Ascending aorta (tissue), 2 donors: ENCODE measurements around the gene IFITM1. TPM values are rescaled to one million over a fixed set of nuclear protein-coding genes. Genes with fewer than 3 reads are reported as not detected.

Experiments used
- DNase-seq, 2 donors: peaks; one replicate each; pipeline ENCODE4 v3.0.0-alpha.2; 2019; ENCODE audit warnings: low spot score in 2 of 2
- H3K27ac ChIP-seq, 2 donors: fragments of 200-600 bp; sonication (generic); one replicate each; pipeline ENCODE4 v1.5.1; 2016 to 2017; ENCODE audit warnings: mild to moderate bottlenecking in 1 of 2
- H3K27me3 ChIP-seq: fragments of 200-600 bp; sonication (generic); one replicate; pipeline ENCODE4 v1.5.1; 2017
- H3K36me3 ChIP-seq, 2 donors: fragments of 200-600 bp; sonication (generic); one replicate each; pipeline ENCODE4 v1.5.1; 2016
- H3K4me1 ChIP-seq, 2 donors: fragments of 200-600 bp; sonication (generic); one replicate each; pipeline ENCODE4 v1.5.1; 2016 to 2017; ENCODE audit warnings: mild to moderate bottlenecking in 1 of 2
- H3K4me3 ChIP-seq, 2 donors: fragments of 200-600 bp; sonication (generic); one replicate each; pipeline ENCODE4 v1.5.1; 2016 to 2017; ENCODE audit warnings: mild to moderate bottlenecking in 1 of 2
- H3K9me3 ChIP-seq, 2 donors: fragments of 200-600 bp; sonication (generic); one replicate each; pipeline ENCODE4 v1.5.1; 2016
- intact Hi-C: fragments of 100-400 bp; cut with DNase I; formaldehyde crosslinking; loops from one replicate; pipeline ENCODE4 v1.15.1; 2023
- total RNA-seq: library from RNA; depleted of rRNA; stranded (reverse); fragments of >200 nt; gene quantifications from one replicate; pipeline ENCODE4 v1.1.0, GENCODE V29; 2016
- TF ChIP-seq, protein P1 (sequence below), 3 experiments: fragments of 200-600 bp in 2 of 3; fragments of 450-650 bp in 1 of 3; sonication (generic) in 2 of 3; IDR thresholded peaks; one replicate each; pipeline ENCODE4 v1.5.1; 2016 to 2019; ENCODE audit warnings: antibody characterized with exemption in 3 of 3, mild to moderate bottlenecking in 1 of 3, moderate library complexity in 1 of 3

The IFITM1 gene
- total RNA-seq, 1 donor from 2014 or later = 650 TPM

DNA sequence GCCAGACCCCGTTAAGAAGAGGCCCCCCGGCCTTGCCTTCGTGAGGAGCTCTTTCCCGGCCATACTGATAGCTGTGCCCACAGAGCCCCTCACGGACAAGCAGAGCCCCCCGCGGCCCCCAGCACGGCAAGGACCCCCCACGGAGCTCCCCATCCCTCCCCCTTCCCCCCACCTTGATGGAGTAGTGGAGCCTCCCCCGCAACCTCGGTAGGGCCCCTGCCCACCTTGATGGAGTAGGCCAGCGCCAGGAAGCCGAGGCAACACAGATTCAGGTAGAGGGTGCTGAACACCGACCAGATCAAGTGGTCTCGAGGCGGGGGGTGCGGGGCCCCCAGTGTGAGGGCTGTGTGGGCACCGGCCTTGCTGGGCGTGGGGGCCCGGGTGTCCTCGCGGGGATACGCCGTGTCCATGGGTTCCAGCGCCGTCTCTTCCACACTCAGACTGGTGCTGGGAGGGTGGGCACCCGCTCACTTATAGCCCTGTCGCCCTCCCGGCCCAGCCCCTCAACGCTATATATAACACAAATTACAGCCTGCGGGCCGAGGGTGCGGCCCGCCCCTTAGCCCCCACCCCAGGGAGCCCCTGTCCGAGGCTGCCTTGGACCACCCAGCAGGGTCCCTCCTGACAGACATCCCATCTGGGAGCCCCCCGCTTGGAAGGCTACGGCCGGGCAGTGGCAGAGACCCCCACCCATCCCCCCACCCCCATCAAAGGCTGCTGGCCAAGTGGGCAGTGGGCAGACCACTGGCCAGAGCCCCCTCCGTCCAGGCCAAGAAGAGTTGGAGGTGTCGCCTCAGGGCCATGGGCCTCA is 14.6 kb upstream of the IFITM1 start, which contains the start of gene IFITM5:
TSS of gene IFITM5 (minus strand) at position 446 of the 811 bp plus-strand sequence. CDS start at position 410, 36 bp downstream.
- Histone ChIP-seq H3K36me3 (peaks cover under 1% of the 10 kb centered on the region in 2 donors), H3K9me3 (no peaks in the 10 kb centered on the region), H3K4me1 (peaks cover 0 to 6% of the 10 kb centered on the region in 2 donors), H3K27ac (no peak within 1 kb of the TSS), H3K4me3 (no peak within 1 kb of the TSS), H3K27me3 (no peaks in the 10 kb centered on the region)
- intact Hi-C loops = no loop called here
- DNase-seq = no peak
- TF ChIP-seq, protein P1, sequence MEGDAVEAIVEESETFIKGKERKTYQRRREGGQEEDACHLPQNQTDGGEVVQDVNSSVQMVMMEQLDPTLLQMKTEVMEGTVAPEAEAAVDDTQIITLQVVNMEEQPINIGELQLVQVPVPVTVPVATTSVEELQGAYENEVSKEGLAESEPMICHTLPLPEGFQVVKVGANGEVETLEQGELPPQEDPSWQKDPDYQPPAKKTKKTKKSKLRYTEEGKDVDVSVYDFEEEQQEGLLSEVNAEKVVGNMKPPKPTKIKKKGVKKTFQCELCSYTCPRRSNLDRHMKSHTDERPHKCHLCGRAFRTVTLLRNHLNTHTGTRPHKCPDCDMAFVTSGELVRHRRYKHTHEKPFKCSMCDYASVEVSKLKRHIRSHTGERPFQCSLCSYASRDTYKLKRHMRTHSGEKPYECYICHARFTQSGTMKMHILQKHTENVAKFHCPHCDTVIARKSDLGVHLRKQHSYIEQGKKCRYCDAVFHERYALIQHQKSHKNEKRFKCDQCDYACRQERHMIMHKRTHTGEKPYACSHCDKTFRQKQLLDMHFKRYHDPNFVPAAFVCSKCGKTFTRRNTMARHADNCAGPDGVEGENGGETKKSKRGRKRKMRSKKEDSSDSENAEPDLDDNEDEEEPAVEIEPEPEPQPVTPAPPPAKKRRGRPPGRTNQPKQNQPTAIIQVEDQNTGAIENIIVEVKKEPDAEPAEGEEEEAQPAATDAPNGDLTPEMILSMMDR (IDR thresholded peaks at IDR 0.05) = no peak

DNA sequence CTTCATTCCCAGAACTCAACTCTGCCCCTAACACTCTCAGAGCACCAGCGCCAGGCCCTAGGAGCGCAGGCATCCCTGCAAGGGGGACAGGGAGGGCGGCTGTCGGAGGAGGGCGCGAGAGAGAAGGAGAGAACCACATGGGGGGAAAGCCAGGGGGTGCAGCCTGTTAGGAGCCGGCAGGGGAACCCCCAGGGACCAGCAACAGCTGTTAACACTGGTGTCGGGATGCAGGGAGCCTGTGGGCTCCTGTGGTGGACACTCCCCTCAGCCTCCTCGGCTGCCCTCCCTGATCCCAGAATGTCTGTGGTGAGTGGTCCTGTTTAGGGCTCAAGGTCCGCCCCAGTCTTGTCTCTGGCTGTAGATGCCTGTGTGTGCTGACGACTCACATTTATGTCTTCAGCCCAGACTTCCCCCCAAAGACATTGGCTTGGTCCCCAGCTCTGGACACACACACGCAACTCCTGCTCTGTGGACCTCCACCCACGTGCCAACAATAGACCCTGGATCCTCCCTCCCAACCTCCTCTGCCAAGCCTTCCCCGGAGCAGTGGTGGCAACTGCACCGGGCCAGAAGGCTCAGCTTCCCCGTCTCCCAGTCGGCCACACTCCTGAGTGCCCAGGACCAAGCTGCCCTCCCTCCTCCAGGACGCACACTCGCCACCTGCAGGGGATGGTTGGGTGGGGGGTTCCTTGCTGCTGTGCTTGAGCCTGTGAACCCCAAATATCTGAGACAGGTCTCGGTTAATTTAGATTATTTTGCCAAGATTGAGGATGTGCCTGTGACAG is 13.7 kb upstream of the IFITM1 start:
- intact Hi-C loops = no loop called here
- Histone ChIP-seq H3K27me3 (no peaks in the 10 kb centered on the region), H3K27ac (no peak overlapping the region), H3K4me3 (no peak overlapping the region), H3K9me3 (no peaks in the 10 kb centered on the region), H3K4me1 (peaks cover 0 to 12% of the 10 kb centered on the region in 2 donors), H3K36me3 (no peaks in the 10 kb centered on the region)
- TF ChIP-seq, protein P1 (IDR thresholded peaks at IDR 0.05) = peak in 1 of 3 experiments; percentile 8
- no peak for DNase-seq

DNA sequence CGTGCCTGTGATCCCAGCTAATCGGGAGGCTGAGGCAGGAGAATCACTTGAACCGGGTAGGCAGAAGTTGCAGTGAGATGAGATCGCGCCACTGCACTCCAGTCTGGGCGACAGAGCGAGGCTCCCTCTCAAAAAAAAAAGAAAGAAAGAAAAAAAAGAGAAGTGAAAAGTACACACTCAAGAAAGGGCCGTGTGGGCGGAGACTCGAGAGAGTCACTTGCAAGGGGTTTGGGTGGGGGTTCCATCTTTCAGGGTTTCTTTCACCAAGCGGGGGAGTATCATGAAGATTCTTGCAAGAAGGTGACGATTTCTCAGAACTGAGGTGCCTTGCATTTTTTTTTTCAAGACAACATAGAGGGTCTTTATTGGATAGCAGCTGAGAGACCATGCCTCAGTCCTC is 10.5 kb upstream of the IFITM1 start:
- TF ChIP-seq, protein P1 (IDR thresholded peaks at IDR 0.05) = no peak

DNA sequence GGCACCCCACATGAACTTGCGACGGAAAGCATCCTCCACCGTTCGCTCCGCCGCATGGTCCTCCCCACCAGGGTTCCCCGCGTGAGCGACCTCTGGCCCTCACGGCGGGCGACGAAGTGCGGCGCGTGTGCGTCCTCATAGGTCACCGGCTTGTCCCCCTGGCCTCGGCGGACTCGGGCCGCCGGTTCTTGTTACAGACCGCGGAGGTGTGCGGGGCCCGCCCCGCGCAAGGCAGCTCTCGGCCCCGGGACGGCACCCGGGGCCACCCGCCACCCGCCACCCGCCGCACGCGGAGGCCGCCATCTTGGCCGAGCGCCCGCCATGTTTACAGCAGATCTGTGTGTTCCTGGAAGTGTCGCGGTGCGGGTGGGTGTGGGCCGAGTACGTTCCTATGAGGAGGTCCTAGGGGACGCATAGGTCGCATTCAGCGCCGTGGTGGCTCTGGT is 9.8 kb upstream of the IFITM1 start:
- DNase-seq = no peak
- Histone ChIP-seq H3K36me3 (no peaks in the 10 kb centered on the region), H3K27ac (no peak overlapping the region), H3K4me3 (no peak overlapping the region), H3K4me1 (peaks cover 0 to 30% of the 10 kb centered on the region in 2 donors), H3K27me3 (no peaks in the 10 kb centered on the region), H3K9me3 (no peaks in the 10 kb centered on the region)
- intact Hi-C loops = no loop called here
- TF ChIP-seq, protein P1 (IDR thresholded peaks at IDR 0.05) = no peak

More for the DNA sequence above, 10.5 kb upstream of the IFITM1 start:
- Histone ChIP-seq H3K9me3 (no peaks in the 10 kb centered on the region), H3K36me3 (no peaks in the 10 kb centered on the region), H3K27me3 (no peaks in the 10 kb centered on the region), H3K27ac (no peak overlapping the region), H3K4me3 (no peak overlapping the region), H3K4me1 (peaks cover 0 to 30% of the 10 kb centered on the region in 2 donors)
- intact Hi-C loops = no loop called here
- DNase-seq = no peak

DNA sequence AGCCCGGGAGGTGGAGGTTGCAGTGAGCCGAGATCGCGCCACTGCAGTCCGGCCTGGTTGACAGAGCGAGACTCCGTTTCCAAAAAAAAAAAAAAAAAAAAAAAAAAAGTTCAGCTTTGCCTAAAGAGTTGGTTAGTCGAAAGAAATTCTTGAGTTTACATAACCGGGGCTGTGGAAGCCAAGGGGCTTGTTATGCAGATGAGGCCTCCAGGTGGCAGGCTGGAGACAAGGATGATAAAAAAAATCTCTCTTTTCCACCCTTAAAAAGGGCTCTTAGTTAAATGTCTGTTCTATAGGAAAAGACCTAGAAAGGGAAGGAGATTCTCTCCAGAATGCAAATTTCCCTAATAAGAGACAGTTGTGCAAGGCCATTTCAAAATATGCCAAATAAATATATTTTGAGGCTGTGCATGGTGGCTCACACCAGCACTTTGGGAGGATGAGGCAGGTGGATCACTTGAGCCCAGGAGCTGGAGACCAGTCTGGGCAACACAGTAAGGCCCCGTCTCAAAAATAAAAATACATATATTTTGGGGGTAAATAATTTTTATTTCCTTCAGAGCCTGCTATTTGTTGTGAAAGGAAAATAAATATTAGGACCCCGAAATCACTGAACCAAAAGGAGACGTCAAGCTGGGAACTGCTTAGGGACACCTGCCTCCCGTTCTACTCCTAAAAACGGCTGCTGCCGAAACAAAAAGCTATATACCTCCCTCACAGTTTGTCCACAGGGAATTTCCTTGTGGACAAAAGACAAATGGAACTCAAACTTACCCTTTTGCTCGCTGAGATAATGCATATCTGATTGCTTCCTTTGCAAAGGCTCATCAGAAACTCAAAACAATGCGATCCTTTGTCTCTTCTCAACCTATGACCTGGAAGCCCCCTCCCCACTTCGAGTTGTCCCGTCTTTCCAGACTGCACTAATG is 8.7 kb upstream of the IFITM1 start:
- intact Hi-C loops = loop anchor here (5.0 kb wide), 4 partner anchors 68 to 202 kb away; partner anchors contain the start of genes BET1L, PSMD13, RIC8A and RNH1
- TF ChIP-seq, protein P1 (IDR thresholded peaks at IDR 0.05) = peak; percentile 58 to 65 (median 64)

More for the DNA sequence above, 8.7 kb upstream of the IFITM1 start:
- Histone ChIP-seq H3K27ac (peak overlapping the region in 1 of 2 donors; percentile 86), H3K36me3 (no peaks in the 10 kb centered on the region), H3K4me1 (peaks cover 7 to 35% of the 10 kb centered on the region in 2 donors), H3K4me3 (no peak overlapping the region), H3K9me3 (no peaks in the 10 kb centered on the region), H3K27me3 (no peaks in the 10 kb centered on the region)
- peak in 1 of 2 donors; percentile 85 for DNase-seq
